Kidney epithelial cell (primary cell): ENCODE measurements around the gene RFPL4A. TPM values are rescaled to one million over a fixed set of nuclear protein-coding genes. Genes with fewer than 3 reads are reported as not detected.
"Not testable (repeated sequence)": the region's sequence is repeated elsewhere in the genome, so short reads cannot be mapped to it uniquely, and the experiment has no call there.

Experiments
- DNase-seq: peaks from one replicate; pipeline ENCODE4 v3.0.0-alpha.2; 2010; ENCODE audit warnings: low read depth
- H3K27me3 ChIP-seq: 2 replicates; pipeline ENCODE4 v1.6.0; 2011; ENCODE audit warnings: low read length; ENCODE audit not compliant: control insufficient read depth, insufficient read depth
- H3K36me3 ChIP-seq: 2 replicates; pipeline ENCODE4 v1.5.1; 2011; ENCODE audit warnings: low read length; ENCODE audit not compliant: control insufficient read depth, insufficient read depth
- H3K4me3 ChIP-seq: 2 replicates; pipeline ENCODE4 v1.5.1; 2011; ENCODE audit warnings: low read depth, mild to moderate bottlenecking, control low read depth, low read length
- CTCF ChIP-seq: IDR thresholded peaks from 2 replicates; pipeline ENCODE4 v1.5.1; 2011; ENCODE audit warnings: mild to moderate bottlenecking, moderate library complexity, low read length, control low read depth, inconsistent platforms; ENCODE audit not compliant: insufficient read depth, poor library complexity, severe bottlenecking
- total RNA-seq: library from RNA; depleted of rRNA; stranded (reverse); fragments of >200 nt; gene quantifications from 2 replicates; pipeline ENCODE4 v1.2.3, GENCODE V29; 2015

Gene RFPL4A
- total RNA-seq, 1 donor from 2014 or later: not detected

DNA sequence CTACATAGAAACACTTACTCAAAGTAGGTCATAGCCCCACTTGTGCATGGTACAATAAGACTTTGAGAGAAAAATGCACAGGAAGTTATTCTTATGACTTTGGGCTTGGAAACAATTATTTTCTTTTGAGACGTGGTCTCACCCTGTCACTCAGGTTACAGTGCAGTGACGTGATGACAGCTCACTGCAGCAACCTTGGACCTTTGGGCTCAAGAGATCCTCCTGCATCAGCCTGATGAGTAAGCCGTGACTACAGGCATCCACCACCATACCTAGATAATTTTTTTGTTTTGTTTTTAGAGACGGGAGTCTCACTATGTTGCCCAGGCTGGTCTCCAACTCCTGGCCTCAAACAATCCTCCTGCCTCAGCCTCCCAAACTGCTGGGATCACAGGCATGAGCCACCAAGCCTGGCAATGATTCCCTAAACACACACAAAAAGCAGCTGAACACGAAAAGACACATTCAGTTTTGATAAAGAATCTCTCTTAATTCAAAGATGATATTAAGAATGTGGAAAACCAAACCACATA is 38.6 kb upstream of the RFPL4A start:
- H3K4me3 ChIP-seq: no peak overlapping the region
- H3K36me3 ChIP-seq: no peaks in the 10 kb centered on the region
- TF ChIP-seq CTCF: no peak
- no peaks in the 10 kb centered on the region for H3K27me3 ChIP-seq
- no peak for DNase-seq

DNA sequence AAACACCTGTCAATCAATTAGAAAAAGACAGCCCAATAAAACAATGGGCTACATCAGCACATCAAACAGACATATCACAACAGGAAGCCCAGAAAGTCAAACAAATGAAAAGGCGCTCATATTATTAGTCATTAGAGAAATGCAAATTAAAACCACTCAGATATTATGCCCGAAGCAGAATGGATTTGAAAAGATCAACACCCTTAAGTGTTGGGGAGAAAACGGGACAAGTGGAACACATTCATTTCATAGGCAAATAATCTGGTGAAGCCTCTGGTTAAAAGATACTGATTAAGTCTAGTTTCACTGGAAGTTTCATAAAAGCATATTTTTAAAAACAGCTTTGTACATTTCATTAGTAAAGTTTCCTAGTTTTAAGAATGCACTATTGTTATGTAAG is 38.1 kb upstream of the RFPL4A start:
- Histone ChIP-seq H3K36me3 (no peaks in the 10 kb centered on the region), H3K4me3 (no peak overlapping the region), H3K27me3 (no peaks in the 10 kb centered on the region)
- TF ChIP-seq CTCF: no peak
- DNase-seq: no peak

GRCh38 chr19:55723491-55723890 is 35.4 kb upstream of the RFPL4A start:
- no peaks in the 10 kb centered on the region for H3K27me3 ChIP-seq
- H3K36me3 ChIP-seq: no peaks in the 10 kb centered on the region
- DNase-seq: no peak
- TF ChIP-seq CTCF: no peak
- H3K4me3 ChIP-seq: no peak overlapping the region

- H3K27me3 ChIP-seq, H3K36me3 ChIP-seq, H3K4me3 ChIP-seq, DNase-seq: not testable (repeated sequence)
Observed at GRCh38 chr19:55730378-55730777, 28.5 kb upstream of the RFPL4A start.

DNA sequence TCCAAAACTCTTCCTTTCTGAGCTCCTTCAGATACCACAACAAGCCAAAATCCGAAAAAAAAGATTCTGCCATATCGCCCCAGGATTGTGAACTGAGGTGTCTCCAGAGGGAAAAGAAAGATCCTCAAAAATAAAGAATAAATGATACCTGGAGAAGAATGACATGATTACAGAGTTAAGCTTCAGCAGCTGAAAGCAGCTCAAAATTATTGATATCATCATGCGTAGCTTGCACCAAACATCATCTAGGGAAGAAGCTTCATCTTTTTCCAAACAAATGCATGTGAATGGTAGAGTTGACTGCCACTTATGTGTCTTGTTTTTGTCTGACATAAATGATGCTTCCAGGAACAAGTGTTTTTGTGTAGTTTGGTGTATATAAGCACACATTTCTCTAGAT is 20.6 kb upstream of the RFPL4A start, which contains the start of gene NLRP9:
NLRP9 (minus strand) TSS at position 101 of the 400 bp plus-strand sequence; CDS start at position 73, 28 bp downstream.
- Histone ChIP-seq H3K36me3 (no peaks in the 10 kb centered on the region), H3K27me3 (no peaks in the 10 kb centered on the region), H3K4me3 (no peak within 1 kb of the TSS)
- no peak for TF ChIP-seq CTCF
- DNase-seq: no peak

GRCh38 chr19:55750715-55751114 is 8.2 kb upstream of the RFPL4A start:
- no peak for TF ChIP-seq CTCF
- Histone ChIP-seq H3K4me3 (no peak overlapping the region), H3K36me3 (no peaks in the 10 kb centered on the region), H3K27me3 (no peaks in the 10 kb centered on the region)
- no peak for DNase-seq

- no peak for TF ChIP-seq CTCF
Observed at GRCh38 chr19:55753401-55753800, 5.5 kb upstream of the RFPL4A start.

DNA sequence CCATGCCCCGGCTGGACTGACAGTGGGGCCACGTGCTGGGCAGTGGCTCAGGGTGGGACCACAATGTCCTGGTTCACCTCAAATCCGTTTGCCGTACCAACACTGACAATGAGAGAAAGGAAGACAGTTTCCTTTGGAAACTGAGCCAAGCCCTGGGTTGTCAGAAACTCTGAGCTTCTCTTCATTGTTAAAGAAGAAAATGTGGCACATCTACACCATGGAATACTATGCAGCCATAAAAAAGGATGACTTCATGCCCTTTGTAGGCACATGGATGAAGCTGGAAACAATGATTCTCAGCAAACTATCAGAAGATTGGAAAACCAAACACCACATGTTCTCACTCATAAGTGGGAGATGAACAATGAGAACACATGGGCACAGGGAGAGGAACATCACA is 2.1 kb upstream of the RFPL4A start:
- not testable (repeated sequence) for H3K4me3 ChIP-seq, H3K36me3 ChIP-seq, DNase-seq, H3K27me3 ChIP-seq

More at GRCh38 chr19:55753401-55753800, 5.5 kb upstream of the RFPL4A start:
- H3K36me3 ChIP-seq: no peaks in the 10 kb centered on the region
- DNase-seq: no peak
- H3K27me3 ChIP-seq: no peaks in the 10 kb centered on the region
- H3K4me3 ChIP-seq: no peak overlapping the region
